ENCODE results near the gene HDAC9. TPM values are rescaled to one million over a fixed set of nuclear protein-coding genes. Genes with fewer than 3 reads are reported as not detected.

The HDAC9 gene
- total RNA-seq, 1 experiment from 2014 or later = 159 TPM

DNA sequence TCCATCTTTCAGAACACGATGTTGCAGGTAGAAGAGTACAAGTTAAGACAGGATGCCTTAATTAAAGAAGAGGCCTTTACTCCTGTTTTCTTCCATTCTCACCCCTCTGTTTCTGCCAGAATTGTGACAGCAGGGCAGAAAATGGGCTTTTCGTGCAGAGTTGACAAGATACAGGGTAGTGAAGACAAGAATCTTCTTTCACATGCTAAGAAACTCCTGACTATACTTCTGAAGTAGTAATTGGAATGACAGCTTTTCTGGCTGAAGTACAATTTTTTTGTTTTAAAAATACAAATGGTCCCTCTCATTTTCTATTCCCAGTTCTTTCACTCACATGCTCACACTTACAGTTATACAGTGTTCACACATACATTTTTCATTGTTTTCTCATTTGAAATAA lies 22.1 kb downstream of the HDAC9 start:
- peaks cover 2% of the 10 kb centered on the region for H3K9me3 Mint-ChIP-seq (ENCODE audit: low read depth, unreplicated experiment)
- peaks cover 74% of the 10 kb centered on the region for H3K4me1 Mint-ChIP-seq (ENCODE audit: low read depth, unreplicated experiment)
- H3K27me3 Mint-ChIP-seq (ENCODE audit: unreplicated experiment) = no peaks in the 10 kb centered on the region
- no TSS peak for BruUV-seq (replicated peaks)
- intact Hi-C loops (cut with micrococcal nuclease; ENCODE audit: unreplicated experiment) = no loop called here
- H3K27ac Mint-ChIP-seq (ENCODE audit: unreplicated experiment) = peak overlapping the region; percentile 84
- no peak for DNase-seq
- H3K36me3 Mint-ChIP-seq (ENCODE audit: insufficient read depth, unreplicated experiment) = peaks cover 59% of the 10 kb centered on the region
- TF ChIP-seq, protein P1, sequence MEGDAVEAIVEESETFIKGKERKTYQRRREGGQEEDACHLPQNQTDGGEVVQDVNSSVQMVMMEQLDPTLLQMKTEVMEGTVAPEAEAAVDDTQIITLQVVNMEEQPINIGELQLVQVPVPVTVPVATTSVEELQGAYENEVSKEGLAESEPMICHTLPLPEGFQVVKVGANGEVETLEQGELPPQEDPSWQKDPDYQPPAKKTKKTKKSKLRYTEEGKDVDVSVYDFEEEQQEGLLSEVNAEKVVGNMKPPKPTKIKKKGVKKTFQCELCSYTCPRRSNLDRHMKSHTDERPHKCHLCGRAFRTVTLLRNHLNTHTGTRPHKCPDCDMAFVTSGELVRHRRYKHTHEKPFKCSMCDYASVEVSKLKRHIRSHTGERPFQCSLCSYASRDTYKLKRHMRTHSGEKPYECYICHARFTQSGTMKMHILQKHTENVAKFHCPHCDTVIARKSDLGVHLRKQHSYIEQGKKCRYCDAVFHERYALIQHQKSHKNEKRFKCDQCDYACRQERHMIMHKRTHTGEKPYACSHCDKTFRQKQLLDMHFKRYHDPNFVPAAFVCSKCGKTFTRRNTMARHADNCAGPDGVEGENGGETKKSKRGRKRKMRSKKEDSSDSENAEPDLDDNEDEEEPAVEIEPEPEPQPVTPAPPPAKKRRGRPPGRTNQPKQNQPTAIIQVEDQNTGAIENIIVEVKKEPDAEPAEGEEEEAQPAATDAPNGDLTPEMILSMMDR (IDR thresholded peaks at IDR 0.05; ENCODE audit: unreplicated experiment) = no peak
- H3K4me3 Mint-ChIP-seq (ENCODE audit: low read depth, unreplicated experiment) = no peak overlapping the region
- CTCF ChIA-PET = interaction anchor here (0.6 to 2.1 kb wide), 2 partner anchors 57 to 165 kb away, joined by 4 read pairs; no protein-coding TSS in a partner anchor

DNA sequence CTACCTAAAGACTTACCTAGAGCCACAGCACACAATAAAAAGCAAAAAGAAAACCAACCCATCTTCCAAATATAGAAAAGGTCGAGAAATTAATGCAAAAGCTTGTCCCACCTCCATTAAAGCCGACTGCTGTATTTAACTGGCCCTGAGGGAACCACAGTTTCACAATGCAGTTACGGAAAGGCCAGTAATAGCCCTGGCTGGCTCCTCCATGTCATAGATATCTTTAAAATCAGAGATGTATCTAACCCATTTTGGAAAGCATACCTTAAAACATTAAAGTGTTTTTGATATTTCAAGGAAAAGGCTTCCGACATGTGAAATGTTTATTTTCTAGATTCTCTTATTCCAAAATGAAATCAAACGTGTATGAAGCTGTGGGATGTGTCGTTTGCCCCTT lies 23.0 kb downstream of the HDAC9 start:
- H3K9me3 Mint-ChIP-seq (ENCODE audit: low read depth, unreplicated experiment) = peaks cover 2% of the 10 kb centered on the region
- BruUV-seq (replicated peaks) = no TSS peak
- DNase-seq = no peak
- peak overlapping the region; percentile 84 for H3K27ac Mint-ChIP-seq (ENCODE audit: unreplicated experiment)
- H3K36me3 Mint-ChIP-seq (ENCODE audit: insufficient read depth, unreplicated experiment) = peaks cover 57% of the 10 kb centered on the region
- TF ChIP-seq, protein P1 (IDR thresholded peaks at IDR 0.05; ENCODE audit: unreplicated experiment) = no peak
- no peaks in the 10 kb centered on the region for H3K27me3 Mint-ChIP-seq (ENCODE audit: unreplicated experiment)
- CTCF ChIA-PET = interaction anchor here (0.6 to 2.9 kb wide), 4 partner anchors 9 to 166 kb away, joined by 3 to 12 read pairs (median 4); no protein-coding TSS in a partner anchor
- intact Hi-C loops (cut with micrococcal nuclease; ENCODE audit: unreplicated experiment) = no loop called here
- H3K4me1 Mint-ChIP-seq (ENCODE audit: low read depth, unreplicated experiment) = peaks cover 74% of the 10 kb centered on the region
- no peak overlapping the region for H3K4me3 Mint-ChIP-seq (ENCODE audit: low read depth, unreplicated experiment)

DNA sequence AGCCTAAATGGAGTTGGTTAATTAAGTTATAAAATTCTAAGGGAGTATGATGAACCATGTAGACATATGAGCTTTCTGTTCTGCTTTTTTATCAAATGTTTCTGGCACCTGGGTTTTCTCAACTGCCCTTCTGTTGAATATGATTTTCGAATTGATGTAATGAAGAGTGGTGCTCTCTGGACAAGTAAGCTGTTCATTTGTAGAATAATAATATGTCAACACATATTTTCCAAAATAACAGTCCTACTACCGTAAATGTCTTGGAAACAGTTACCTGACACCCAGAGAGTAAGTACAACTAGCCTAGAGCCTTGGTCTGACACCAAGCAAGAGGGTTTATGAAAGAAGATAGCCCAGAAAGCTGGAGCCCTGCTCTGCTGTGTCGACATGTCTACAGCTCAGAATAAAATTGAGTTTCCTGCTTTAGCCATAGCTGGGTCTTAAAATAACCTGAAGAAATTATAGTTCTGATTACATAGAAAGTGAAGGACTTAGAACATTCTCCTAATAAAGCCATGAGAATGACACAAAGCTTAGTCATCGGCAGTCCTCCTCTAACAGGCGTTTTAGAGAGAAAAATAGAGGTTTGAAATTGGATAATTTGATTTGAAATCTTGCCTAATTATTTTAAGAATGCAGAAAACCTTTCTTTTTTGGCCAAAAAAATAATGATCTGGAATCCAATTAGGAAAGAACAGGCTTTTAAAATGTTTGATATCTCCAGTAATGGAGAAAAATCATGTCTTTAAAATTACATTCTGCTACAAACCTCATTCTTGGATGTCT lies 25.1 kb downstream of the HDAC9 start:
- intact Hi-C loops (cut with micrococcal nuclease; ENCODE audit: unreplicated experiment) = loop anchor here (2.0 kb wide), 1 partner anchor 50 kb away; no protein-coding TSS in a partner anchor
- CTCF ChIA-PET = interaction anchor here (0.6 to 2.9 kb wide), 4 partner anchors 11 to 163 kb away, joined by 3 to 12 read pairs (median 4); no protein-coding TSS in a partner anchor

DNA sequence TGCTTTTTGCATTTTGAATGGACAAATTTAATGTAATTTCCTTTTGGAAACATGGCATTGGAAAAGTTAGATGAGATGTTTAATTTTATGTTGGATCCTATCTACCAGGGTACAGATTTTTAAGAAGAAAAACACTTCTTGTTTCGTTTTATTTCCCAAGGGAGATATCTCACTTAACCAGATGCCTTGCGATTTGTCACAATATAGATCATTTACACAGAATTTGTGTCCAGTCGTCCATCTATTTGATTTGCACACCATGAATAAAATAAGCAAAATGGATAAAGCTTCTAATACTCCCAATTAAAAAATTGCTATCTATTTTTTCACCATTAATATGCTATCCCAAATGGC lies 25.7 kb downstream of the HDAC9 start:
- Mint-ChIP-seq H3K4me1 (ENCODE audit: low read depth, unreplicated experiment) (peaks cover 65% of the 10 kb centered on the region), H3K4me3 (ENCODE audit: low read depth, unreplicated experiment) (no peak overlapping the region), H3K36me3 (ENCODE audit: insufficient read depth, unreplicated experiment) (peaks cover 46% of the 10 kb centered on the region), H3K27me3 (ENCODE audit: unreplicated experiment) (no peaks in the 10 kb centered on the region), H3K27ac (ENCODE audit: unreplicated experiment) (no peak overlapping the region), H3K9me3 (ENCODE audit: low read depth, unreplicated experiment) (peaks cover 2% of the 10 kb centered on the region)
- intact Hi-C loops (cut with micrococcal nuclease; ENCODE audit: unreplicated experiment) = loop anchor here (2.0 kb wide), 1 partner anchor 50 kb away; no protein-coding TSS in a partner anchor
- DNase-seq = no peak
- BruUV-seq (replicated peaks) = no TSS peak
- CTCF ChIA-PET = interaction anchor here (0.6 kb wide), 1 partner anchor 27 kb away, joined by 3 read pairs; no protein-coding TSS in a partner anchor
- TF ChIP-seq, protein P1 (IDR thresholded peaks at IDR 0.05; ENCODE audit: unreplicated experiment) = no peak

More for the DNA sequence above, 25.1 kb downstream of the HDAC9 start:
- Mint-ChIP-seq H3K27ac (ENCODE audit: unreplicated experiment) (peak overlapping the region; percentile 85), H3K27me3 (ENCODE audit: unreplicated experiment) (no peaks in the 10 kb centered on the region), H3K4me1 (ENCODE audit: low read depth, unreplicated experiment) (peaks cover 69% of the 10 kb centered on the region), H3K4me3 (ENCODE audit: low read depth, unreplicated experiment) (peak overlapping the region; percentile 38), H3K36me3 (ENCODE audit: insufficient read depth, unreplicated experiment) (peaks cover 48% of the 10 kb centered on the region), H3K9me3 (ENCODE audit: low read depth, unreplicated experiment) (peaks cover 2% of the 10 kb centered on the region)
- TF ChIP-seq, protein P1 (IDR thresholded peaks at IDR 0.05; ENCODE audit: unreplicated experiment) = no peak
- BruUV-seq (replicated peaks) = no TSS peak
- no peak for DNase-seq

All from Calu3 (cell line).